Measurements from ENCODE around the gene KLHL4. TPM values are rescaled to one million over a fixed set of nuclear protein-coding genes. Genes with fewer than 3 reads are reported as not detected.
"Not testable (repeated sequence)": the region's sequence is repeated elsewhere in the genome, so short reads cannot be mapped to it uniquely, and the experiment has no call there.

The KLHL4 gene
- total and polyA plus RNA-seq, 2 donors (not counting 1 experiment from before 2014, with no cell fraction given): not detected

DNA sequence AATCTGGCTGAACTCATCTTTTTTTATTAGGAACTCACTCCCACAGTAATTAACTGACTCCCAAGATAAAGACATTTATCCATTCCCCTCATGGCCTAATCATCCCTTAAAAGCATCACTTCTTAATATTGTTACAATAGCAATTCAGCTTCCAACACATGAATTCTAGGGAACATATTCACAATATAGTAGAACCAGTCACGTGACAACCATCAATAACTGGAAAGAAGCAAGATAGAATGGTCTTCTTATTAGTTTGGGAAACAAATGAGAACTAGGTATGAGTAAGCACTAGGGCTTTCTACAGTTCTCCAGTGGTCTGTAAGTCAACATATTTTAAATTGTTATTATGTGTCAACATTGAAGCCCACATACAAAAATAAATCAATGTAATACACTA is 170.1 kb downstream of the KLHL4 start:
- Mint-ChIP-seq H3K4me1 (no peaks in the 10 kb centered on the region), H3K9me3 (ENCODE audit: insufficient read depth) (peaks cover 2% of the 10 kb centered on the region), H3K4me3 (no peak overlapping the region), H3K27me3 (no peaks in the 10 kb centered on the region), H3K27ac (no peak overlapping the region)
- WGBS (ENCODE audit: insufficient coverage): no CpG with 5 or more reads among the region's 1 CpG
- no peaks in the 10 kb centered on the region for H3K9me3 ChIP-seq (ENCODE audit: control extremely low read depth in 1 of 3, control insufficient read depth in 2 of 3, insufficient read depth in 1 of 3, low read length in 2 of 3)
- H4K20me1 ChIP-seq (ENCODE audit: control insufficient read depth, insufficient read depth, low read length, poor library complexity, severe bottlenecking): no peaks in the 10 kb centered on the region
- ChIA-PET POLR2A (no interaction called here), CTCF (no interaction called here)
- H3K27ac ChIP-seq (ENCODE audit: low read length in 2 of 2): no peak overlapping the region
- ATAC-seq (ENCODE audit: low read depth) (no peak), DNase-seq (no peak)
- H3K4me3 ChIP-seq (ENCODE audit: control extremely low read depth in 1 of 5, extremely low read depth in 1 of 5, insufficient read depth in 1 of 5, low read depth in 2 of 5, low read length in 4 of 5): no peak overlapping the region
- no peak overlapping the region for H3K9ac ChIP-seq (ENCODE audit: low read length)
- no peaks in the 10 kb centered on the region for H3K4me1 ChIP-seq (ENCODE audit: control insufficient read depth in 2 of 2, insufficient read depth in 2 of 2, low read length in 2 of 2)
- H3K36me3 ChIP-seq (replicated peaks in 1 of 2; ENCODE audit: control extremely low read depth in 1 of 2, control insufficient read depth in 1 of 2, extremely low read depth in 1 of 2, insufficient read depth in 2 of 2, low read length in 1 of 2): no peaks in the 10 kb centered on the region
- no peaks in the 10 kb centered on the region for H3K79me2 ChIP-seq (ENCODE audit: control insufficient read depth, insufficient read depth, low read length)
- H2AFZ ChIP-seq (ENCODE audit: insufficient read depth, low read depth, low read length, poor library complexity, severe bottlenecking): no peak overlapping the region
- no peak for TF ChIP-seq EZH2 (IDR thresholded peaks at IDR 0.05; ENCODE audit: borderline replicate concordance, insufficient read depth, low read depth, low read length, poor library complexity, severe bottlenecking)
- H3K27me3 ChIP-seq (replicated peaks in 1 of 4; ENCODE audit: control extremely low read depth in 1 of 4, control insufficient read depth in 3 of 4, insufficient read depth in 4 of 4, low read length in 3 of 4): no peaks in the 10 kb centered on the region
- intact Hi-C loops (cut with micrococcal nuclease): no loop called here
- H3K4me2 ChIP-seq (replicated peaks; ENCODE audit: low read depth, low read length, poor library complexity, severe bottlenecking): no peak overlapping the region

GRCh38 chrX:87688113-87688748 is 170.6 kb downstream of the KLHL4 start:
- H3K27ac ChIP-seq (ENCODE audit: low read length in 2 of 2); H4K20me1 ChIP-seq (ENCODE audit: control insufficient read depth, insufficient read depth, low read length, poor library complexity, severe bottlenecking); H3K27me3 Mint-ChIP-seq; DNase-seq; H3K9ac ChIP-seq (ENCODE audit: low read length); ATAC-seq (ENCODE audit: low read depth); H3K4me3 ChIP-seq (ENCODE audit: control extremely low read depth in 1 of 5, extremely low read depth in 1 of 5, insufficient read depth in 1 of 5, low read depth in 2 of 5, low read length in 4 of 5); H3K9me3 ChIP-seq (ENCODE audit: control extremely low read depth in 1 of 3, control insufficient read depth in 2 of 3, insufficient read depth in 1 of 3, low read length in 2 of 3); H3K4me1 Mint-ChIP-seq; H2AFZ ChIP-seq (ENCODE audit: insufficient read depth, low read depth, low read length, poor library complexity, severe bottlenecking); H3K4me3 Mint-ChIP-seq; POLR2A ChIA-PET; intact Hi-C loops (cut with micrococcal nuclease); H3K36me3 ChIP-seq (replicated peaks in 1 of 2; ENCODE audit: control extremely low read depth in 1 of 2, control insufficient read depth in 1 of 2, extremely low read depth in 1 of 2, insufficient read depth in 2 of 2, low read length in 1 of 2); CTCF ChIA-PET; H3K4me1 ChIP-seq (ENCODE audit: control insufficient read depth in 2 of 2, insufficient read depth in 2 of 2, low read length in 2 of 2); H3K27ac Mint-ChIP-seq; H3K27me3 ChIP-seq (replicated peaks in 1 of 4; ENCODE audit: control extremely low read depth in 1 of 4, control insufficient read depth in 3 of 4, insufficient read depth in 4 of 4, low read length in 3 of 4); H3K4me2 ChIP-seq (replicated peaks; ENCODE audit: low read depth, low read length, poor library complexity, severe bottlenecking); H3K79me2 ChIP-seq (ENCODE audit: control insufficient read depth, insufficient read depth, low read length); H3K9me3 Mint-ChIP-seq (ENCODE audit: insufficient read depth): not testable (repeated sequence)
- WGBS (ENCODE audit: insufficient coverage): no CpG with 5 or more reads among the region's 5 CpGs

GRCh38 chrX:87689218-87689617 is 171.6 kb downstream of the KLHL4 start:
- H3K27ac ChIP-seq (ENCODE audit: low read length in 2 of 2); H3K36me3 ChIP-seq (replicated peaks in 1 of 2; ENCODE audit: control extremely low read depth in 1 of 2, control insufficient read depth in 1 of 2, extremely low read depth in 1 of 2, insufficient read depth in 2 of 2, low read length in 1 of 2); H3K9me3 Mint-ChIP-seq (ENCODE audit: insufficient read depth); H3K9ac ChIP-seq (ENCODE audit: low read length); POLR2A ChIA-PET; H3K9me3 ChIP-seq (ENCODE audit: control extremely low read depth in 1 of 3, control insufficient read depth in 2 of 3, insufficient read depth in 1 of 3, low read length in 2 of 3); H3K4me1 ChIP-seq (ENCODE audit: control insufficient read depth in 2 of 2, insufficient read depth in 2 of 2, low read length in 2 of 2); H3K27ac Mint-ChIP-seq; H2AFZ ChIP-seq (ENCODE audit: insufficient read depth, low read depth, low read length, poor library complexity, severe bottlenecking); DNase-seq; ATAC-seq (ENCODE audit: low read depth); H3K4me1 Mint-ChIP-seq; H3K27me3 Mint-ChIP-seq; H3K79me2 ChIP-seq (ENCODE audit: control insufficient read depth, insufficient read depth, low read length); H3K4me2 ChIP-seq (replicated peaks; ENCODE audit: low read depth, low read length, poor library complexity, severe bottlenecking); H4K20me1 ChIP-seq (ENCODE audit: control insufficient read depth, insufficient read depth, low read length, poor library complexity, severe bottlenecking); H3K27me3 ChIP-seq (replicated peaks in 1 of 4; ENCODE audit: control extremely low read depth in 1 of 4, control insufficient read depth in 3 of 4, insufficient read depth in 4 of 4, low read length in 3 of 4); H3K4me3 Mint-ChIP-seq; H3K4me3 ChIP-seq (ENCODE audit: control extremely low read depth in 1 of 5, extremely low read depth in 1 of 5, insufficient read depth in 1 of 5, low read depth in 2 of 5, low read length in 4 of 5); CTCF ChIA-PET; intact Hi-C loops (cut with micrococcal nuclease): not testable (repeated sequence)
- WGBS (ENCODE audit: insufficient coverage): 80% methylated on average over 2 of the region's 7 CpGs
